CD1c-positive myeloid dendritic cell (primary cell): ENCODE data around the gene NCBP2.

Source experiments
- DNase-seq: peaks from one replicate; pipeline ENCODE4 v3.0.0-alpha.2; 2016; ENCODE audit errors: extremely low spot score

The NCBP2 gene

DNA sequence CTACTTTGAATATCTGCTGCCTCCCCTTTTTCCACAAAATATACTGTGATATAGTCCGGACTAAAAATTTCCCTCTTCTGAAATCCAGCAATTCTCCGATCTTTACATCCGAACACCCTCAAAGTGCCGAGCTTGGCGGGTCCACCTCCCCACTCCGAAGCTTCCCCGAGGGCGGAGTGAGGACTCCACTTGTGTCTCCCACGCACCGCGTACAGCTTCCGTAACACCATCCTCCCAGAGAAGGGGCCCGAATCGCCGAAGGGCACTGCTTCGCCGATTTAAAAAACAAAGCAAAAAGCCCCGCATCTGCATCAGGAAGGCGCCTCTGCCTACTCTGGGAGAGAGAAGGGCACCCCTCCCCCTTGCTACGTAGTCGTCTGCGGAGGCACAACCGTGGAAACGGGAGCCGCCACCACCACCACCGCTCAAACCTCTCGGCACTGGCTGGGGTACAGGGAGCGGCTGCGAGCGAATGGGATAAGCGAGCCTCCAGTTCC, 551 bp downstream of the NCBP2 start:
- DNase-seq, result peak; percentile 83

DNA sequence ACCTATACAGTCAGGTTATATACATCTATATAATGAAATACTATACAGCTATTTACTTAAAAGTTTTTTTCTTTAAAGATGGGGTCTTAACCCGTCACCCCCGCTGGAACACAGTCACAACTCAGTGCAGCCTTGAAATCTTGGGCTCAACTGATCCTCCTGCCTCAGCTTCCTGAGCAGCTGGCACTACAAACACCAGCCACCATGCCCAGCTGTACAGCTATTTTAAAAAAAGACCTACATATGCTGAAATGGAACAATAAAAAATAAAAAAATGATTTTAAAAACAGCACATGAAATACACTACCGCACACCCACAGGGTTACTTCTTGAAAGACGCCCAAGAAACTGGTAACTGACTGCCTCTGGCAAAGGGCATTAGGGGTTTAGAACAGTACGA, 3.8 kb downstream of the NCBP2 start:
- DNase-seq, result no peak

DNA sequence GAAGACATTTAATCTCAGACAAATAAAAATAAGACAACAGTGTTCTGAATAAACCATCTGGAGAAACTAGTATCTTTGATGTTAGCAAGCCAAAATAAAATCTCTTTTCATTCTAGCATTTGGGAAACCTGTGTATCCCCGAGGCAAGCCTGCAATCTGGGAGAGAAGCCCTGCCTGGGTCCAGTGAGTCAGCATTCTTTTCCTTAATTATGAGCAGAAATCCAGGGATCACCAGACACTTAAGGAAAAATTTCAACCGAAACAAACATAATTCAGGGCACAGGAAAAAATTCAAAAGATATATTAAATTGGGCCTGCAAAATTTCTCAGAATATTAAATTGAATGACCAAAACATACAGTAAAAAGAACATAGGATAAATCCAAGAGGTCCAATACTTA, 4.2 kb downstream of the NCBP2 start:
- DNase-seq, result no peak

DNA sequence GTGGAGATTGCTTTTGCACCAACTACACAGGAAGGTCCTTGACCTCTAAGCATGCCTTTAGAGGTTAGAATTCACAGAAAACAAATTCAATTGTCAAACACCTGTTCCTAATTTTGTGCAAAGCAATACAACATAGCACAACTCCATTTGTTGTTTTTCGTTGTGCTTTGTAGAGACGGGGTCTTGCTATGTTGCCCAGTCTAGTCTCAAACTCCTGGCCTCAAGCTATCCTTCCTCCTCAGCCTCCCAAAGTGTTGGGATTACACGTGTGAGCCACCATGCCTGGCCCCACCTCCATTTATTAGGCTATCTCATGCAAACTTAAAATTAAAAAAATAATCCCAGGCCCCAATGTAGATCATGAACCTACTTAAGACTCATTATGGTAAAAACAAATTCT, 6.0 kb downstream of the NCBP2 start:
- DNase-seq, result no peak

DNA sequence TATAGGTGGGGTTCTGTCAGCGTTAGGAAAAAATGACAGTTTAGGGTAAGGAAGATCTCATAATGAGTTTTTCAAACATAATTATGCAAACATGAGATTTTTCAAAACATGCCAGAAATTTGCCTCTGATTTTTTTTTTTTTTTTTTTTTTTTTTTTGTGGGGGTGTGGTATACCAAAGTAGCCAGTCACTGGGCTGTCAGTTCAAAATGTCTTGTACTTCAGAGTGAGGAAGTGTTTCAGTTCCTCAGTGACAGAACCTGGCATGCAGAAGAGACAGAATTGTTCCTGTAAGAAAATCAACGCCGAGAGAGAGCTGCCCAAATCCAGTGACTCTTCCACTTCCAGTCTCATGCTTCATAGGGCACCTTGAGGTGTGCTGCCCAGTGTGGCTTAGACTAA, 9.7 kb downstream of the NCBP2 start:
- peak; percentile 74 for DNase-seq

DNA sequence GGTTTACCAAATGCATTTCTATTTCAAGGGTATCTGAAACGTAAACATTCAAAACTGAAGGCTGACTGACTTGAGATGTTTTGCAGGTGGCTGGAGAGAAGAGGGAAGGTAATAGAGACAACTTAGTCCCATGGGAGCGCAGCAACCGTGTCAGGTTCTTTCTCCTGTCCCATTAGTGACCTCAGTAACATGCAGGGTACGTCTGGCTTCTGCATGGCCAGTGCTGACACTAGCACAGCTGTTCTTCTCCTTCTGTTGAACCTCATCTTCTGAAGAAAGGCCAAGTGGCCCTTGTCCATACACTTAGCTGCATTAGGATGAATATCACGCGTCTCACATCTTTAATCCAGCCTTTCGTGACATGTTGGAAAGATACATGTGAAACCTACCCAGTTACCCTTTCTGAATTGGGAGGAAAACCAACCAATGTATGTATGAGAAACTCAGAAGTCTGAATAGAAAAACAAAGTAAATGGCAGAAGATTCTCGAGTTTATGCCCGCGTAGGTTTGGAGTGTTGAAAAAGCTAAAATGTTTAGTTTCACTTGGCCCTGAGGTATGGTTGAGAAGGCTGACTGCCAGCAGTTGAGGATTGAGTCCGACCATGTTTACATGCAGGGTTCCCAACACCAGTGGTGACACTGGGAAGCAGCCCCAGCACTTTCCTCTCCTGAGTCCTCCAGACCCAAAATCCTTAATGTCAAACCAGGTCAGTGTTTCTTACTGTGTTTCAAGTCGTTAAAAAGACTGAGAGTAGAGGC, 10.3 kb downstream of the NCBP2 start:
- no peak for DNase-seq

DNA sequence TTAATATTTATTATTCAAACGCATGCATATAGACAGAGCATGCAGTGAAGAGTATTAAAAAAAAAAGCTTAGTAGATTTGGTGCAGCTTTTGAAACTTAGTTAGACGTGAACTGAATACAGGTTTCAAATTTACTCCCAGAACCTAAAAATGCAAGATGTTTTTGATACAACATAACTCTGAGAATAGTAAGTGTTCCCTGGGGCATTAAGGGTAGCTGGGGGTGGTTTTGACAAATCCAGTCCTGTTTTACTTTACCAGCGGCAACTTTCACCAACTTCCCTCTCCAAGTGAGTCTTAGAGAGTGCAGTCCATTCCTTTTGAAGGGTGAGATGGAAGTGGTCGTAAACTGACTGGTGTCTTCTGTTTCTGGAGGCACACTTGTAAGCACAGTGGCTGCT, 11.2 kb downstream of the NCBP2 start:
- DNase-seq, result no peak

DNA sequence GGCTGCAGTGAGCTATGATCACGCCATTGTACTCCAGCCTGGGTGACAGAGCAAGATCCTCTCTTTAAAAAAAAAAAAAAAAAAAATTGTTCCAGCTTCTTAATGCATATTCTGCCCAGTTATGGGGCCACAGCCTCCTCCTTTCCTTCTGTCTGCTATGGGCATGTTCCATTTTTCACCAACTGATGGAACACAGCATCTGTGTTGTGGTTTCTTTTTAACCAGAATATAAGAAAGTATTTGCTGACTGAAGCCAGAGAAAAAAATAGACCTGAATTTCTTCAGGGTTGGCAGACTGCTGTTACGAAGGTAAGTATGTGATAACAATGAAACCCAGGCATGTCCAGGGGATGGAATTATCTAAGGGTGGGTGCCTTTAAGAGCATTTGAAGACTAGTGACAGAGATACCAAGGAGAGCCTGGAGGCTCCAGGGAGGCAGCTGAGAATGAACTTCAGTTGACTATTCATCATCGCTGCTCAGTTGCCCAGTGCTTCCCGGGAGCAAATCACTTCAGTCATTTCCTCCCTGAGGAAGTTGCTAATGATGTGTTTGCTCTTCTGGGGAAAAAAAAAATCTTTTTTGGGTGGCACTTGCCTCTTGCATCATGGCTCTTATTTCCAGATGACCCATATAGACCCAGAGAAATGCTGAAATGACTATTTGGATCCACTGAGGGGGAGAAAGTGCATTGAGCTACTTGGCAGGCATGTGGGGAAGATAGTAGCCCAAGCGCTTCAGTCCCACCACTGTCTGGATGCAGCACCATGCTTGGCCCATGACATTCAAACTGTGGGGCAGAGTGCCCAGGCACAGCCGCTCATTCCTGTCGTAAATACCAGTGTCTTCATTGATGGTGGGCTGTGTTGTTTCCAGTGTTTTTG, 14.5 kb downstream of the NCBP2 start:
- DNase-seq, result no peak

DNA sequence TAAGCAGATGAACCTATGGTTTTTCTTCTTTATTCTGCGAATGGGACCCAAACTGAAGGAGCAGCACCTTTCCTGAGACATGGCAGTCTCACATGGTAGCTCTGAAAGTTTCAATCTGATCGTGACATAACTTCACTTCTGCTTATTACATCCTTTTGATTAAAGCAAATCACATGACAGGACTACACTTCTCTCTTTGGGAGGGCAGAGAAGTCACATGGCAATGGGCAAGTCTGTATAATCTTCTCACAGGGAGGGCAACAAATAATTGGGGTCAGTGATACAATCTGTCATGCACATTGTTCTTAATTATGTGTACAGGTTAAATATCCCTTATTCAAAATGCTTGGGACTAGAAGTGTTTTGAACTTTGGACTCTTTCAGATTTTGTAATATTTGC, 21.6 kb downstream of the NCBP2 start:
- peak; percentile 78 for DNase-seq

DNA sequence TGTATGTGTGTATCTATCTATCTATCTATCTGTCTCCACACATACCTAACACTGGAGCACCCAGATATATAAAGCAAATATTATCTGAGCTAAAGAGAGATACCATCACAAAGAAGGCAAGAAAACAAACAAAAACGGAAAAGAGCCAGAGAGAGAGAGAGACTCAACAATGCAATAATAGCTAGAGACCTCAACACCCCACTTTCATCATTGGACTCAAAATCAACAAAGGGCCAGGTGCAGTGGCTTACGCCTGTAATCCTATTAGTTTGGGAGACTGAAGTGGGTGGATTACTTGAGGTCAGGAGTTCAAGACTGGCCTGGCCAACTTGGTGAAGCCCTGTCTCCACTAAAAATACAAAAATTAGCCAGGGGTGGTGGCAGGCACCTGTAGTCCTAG, 23.4 kb downstream of the NCBP2 start:
- DNase-seq, result no peak

DNA sequence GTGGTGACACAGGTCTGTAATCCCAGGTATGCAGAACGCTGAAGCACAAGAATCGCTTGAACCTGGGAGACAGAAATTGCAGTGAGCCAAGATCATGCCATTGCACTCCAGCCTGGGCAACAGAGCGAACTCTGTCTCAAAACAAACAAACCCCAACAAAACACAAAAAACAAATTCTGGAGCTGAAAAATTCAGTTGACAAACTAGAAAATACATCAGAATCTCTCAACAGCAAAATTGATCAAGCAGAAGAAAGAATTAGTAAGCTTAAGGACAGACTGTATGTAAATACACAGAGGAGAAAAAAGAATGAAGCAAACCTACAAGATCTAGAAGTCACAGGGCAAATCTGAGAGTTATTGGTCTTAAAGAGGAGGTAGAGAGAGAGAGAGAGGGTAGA, 25.3 kb downstream of the NCBP2 start:
- no peak for DNase-seq

DNA sequence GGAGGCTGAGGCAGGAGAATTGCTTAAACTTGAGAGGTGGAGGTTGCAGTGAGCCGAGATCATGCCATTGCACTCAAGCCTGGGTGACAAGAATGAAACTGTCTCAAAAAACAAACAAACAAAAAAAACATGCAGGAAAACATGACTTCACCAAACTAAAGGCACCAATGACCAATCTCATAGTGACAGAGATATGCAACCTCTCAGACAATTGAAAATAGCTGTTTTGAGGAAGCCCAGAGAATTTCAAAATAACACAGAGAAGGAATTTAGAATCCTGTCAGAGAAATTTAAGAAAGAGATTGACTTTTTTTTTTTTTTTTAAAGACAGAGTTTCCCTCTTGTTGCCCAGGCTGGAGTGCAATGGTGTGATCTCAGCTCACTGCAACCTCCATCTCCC, 26.1 kb downstream of the NCBP2 start:
- peak; percentile 12 for DNase-seq

DNA sequence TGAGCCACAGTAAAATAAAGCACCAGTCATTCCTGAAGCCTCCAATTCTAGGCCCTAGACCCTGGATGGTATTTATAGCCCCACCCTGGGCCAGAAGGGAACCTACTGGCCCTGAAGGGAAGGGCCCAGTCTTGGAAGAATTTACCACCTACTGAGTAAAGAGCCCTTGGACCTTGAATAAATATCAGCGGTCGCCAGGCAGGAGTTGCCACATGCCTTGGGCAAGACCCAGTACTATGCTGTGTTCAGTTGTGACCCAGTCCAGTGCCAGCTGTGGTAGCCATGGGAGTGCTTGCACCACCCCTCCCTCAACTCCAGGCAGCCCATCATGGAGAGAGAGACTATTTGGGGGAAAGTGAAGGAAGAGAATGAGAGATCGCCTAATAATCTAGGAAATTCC, 27.0 kb downstream of the NCBP2 start:
- no peak for DNase-seq

DNA sequence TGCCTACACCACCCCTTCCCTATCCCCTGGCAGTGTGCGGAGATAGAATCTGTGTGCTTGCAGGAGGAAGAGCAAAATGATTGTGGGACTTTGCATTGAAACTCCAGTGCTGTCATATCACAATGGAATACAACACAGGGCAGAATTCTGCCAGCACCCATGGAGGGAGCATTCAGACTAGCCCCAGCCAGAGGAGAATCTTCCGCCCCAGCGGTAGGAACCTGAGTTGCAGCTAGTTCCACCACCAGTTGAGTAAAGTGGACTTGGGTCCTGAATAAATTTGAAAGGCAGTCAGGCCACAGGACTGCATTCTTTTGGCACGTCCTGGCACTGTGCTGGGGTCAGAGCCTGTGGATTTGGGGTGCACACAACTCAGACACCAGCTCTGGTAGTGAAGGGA, 27.5 kb downstream of the NCBP2 start:
- DNase-seq, result no peak

DNA sequence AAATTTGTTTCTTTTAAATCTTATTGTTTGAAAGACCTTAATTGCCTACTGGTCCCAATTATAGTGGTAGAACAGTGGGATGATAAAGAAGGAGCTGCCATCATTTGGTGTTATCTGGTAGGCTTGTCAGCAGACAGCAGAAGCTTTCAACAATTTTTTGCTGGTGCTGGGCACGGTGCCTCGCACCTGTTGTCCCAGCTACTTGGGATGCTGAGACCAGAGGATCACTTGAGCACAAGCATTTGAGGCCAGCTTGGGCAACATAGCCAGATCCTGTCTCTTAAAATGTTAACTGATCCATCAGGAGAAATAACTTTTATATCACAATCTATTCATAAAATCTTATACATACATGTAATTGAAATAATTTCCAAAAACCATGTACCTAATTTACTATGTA, 38.6 kb downstream of the NCBP2 start:
- no peak for DNase-seq

DNA sequence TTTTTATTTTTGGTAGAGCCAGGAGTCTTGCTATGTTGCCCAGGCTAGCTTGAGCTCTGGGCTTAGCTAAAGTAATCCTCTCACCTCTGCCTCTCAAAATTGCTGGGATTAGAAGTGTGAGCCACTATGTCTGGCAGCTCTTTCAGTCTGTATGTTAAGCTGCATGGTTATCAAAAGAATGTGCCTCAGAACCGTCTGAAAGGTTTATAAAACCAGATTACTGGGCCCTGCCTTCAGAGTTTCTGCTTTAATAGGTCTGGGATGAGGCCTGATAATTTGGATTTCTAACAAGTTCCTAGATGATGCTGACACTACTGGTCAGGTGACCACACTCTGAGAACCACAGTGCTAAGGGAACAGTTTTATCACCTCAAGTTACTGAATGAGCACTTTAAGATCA, 40.0 kb downstream of the NCBP2 start:
- DNase-seq, result no peak

DNA sequence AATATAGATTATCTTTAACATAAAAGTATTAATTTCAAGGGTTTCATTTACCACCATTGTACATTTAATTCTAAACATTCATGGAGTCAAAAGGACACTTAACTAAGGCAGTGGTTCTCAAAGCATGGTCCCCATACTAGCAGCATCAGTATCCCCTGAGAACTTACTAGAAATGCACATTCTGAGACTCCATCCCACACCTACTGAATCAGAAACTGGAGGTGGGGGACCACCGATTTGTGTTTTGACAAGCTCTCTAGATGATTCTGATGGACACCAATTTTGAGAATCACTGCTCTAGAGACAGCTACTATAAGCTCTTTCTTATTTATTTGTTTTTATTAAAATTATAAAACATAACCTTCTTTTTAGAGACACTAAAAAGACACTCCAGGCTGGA, 40.6 kb downstream of the NCBP2 start:
- no peak for DNase-seq

DNA sequence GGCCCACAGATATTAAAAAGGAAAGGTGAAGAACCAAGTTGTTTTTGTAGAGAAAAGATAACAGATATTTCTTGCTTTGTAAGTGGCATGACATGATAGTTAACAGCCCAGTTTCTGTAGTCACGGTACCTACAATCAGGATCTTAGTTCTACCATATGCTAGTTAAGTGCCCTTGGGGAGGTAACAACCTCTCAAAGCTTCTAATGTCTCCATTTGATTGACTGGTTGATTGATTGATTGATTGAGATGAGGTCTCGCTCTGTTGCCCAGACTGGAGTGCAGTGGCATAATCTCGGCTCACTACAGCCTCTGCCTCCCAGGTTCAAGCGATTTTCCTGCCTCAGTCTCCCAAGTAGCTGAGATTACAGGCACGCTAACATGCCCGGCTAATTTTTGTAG, 46.1 kb downstream of the NCBP2 start:
- no peak for DNase-seq

DNA sequence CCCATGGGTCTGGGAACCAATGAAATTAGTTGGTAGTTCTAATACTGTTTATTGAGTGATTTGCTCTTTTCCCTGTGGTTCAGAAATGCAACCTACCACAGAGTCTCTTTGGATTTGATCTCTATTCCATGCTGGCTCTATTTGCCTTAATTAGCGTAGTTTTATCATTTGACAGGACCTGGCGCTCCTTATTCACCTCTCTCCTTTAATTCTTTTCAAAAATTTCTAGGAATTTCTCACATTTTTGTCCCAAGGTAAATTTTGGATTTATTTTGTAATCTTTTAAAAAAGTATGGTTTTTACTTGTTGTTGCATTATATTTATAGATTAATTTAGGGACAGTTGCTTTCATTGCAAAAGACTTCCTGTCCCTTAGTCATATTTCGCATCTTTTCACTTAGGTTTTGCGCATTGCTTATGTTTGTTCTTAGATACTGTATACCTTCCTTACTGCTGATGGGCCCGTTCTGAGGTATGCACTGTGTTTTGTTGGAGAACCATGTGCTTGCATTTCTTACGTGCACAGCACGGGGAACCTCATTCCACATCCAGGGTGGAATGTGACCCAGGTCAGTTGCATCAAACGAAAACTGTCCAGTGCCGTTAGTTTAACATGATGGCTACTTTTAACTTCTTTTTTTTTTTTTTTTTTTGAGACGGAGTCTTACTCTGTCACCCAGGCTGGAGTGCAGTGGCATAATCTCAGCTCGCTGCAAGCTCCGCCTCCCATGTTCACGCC, 47.6 kb downstream of the NCBP2 start:
- no peak for DNase-seq

DNA sequence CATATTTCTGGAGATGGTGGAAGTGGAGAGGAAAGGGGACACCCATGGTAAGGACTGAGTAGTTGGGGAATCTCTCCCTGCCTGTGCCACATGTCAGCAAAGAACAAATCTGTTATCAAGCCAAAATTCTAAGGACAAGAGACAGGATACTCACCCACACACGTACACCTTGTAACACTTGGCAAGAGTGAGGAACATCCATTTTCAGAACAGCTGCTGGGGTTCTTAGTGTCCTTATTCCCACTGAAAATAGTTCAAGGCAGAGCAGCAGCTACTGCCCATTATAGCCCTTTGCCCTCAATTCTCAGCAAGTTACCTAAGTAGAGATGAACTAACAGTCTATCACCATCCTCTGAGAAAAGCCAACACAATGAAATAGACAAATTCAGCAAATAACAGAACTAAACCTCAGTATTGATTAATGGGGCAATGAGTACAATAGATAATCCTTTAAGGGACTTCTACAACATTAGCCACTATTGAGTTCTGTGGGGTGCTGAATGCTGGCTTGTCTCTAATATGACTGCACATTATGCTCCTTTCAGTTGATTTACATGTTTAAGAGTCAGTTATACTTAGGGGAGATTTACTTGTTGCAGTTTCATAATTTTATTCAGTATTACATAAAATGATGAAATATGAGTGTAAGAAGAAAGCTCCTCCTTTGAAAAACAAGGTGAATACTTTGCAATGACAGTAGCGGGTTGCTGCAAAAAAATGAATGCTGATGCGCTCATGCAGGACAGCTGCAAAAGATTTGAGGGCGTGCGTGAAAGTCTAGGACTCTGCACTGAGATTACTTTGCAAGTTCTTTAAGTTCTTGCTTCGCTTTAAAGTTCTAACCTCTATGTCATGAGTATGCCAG, 52.3 kb downstream of the NCBP2 start:
- DNase-seq, result no peak

DNA sequence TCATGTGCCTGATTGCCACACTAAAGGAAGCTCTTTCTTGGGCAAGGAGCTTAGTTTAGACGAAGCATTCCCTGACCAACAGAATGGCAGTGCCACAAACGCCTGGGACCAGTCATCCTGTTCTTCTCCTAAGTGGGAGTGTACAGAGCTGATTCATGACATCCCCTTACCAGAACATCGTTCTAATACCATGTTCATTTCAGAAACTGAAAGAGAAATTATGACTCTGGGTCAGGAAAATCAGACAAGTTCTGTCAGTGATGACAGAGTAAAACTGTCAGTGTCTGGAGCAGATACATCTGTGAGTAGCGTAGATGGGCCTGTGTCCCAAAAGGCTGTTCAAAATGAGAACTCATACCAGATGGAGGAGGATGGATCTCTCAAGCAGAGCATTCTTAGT, 56.2 kb downstream of the NCBP2 start:
- no peak for DNase-seq
